H9 (cell line): ENCODE measurements around the gene PREP. TPM values are rescaled to one million over a fixed set of nuclear protein-coding genes. Genes with fewer than 3 reads are reported as not detected.

Experiments
- DNase-seq: peaks from one replicate; pipeline ENCODE4 v3.0.0-alpha.2; 2017
- H2AFZ ChIP-seq: one replicate; pipeline ENCODE4 v1.6.1; 2013; ENCODE audit warnings: mild to moderate bottlenecking, low read length, control low read depth, moderate library complexity
- H2AK5ac ChIP-seq: 2 replicates; pipeline ENCODE4 v1.6.1; 2013; ENCODE audit warnings: low read length, control low read depth, mixed read lengths; ENCODE audit not compliant: insufficient read length
- H2BK120ac ChIP-seq: one replicate; pipeline ENCODE4 v1.6.1; 2013; ENCODE audit warnings: low read depth, mild to moderate bottlenecking, low read length, control low read depth, inconsistent platforms; ENCODE audit not compliant: poor library complexity, severe bottlenecking
- H2BK12ac ChIP-seq: 2 replicates; pipeline ENCODE4 v1.6.1; 2013; ENCODE audit warnings: low read length, control low read depth, mixed read lengths, low read depth; ENCODE audit not compliant: insufficient read length
- H2BK15ac ChIP-seq: 2 replicates; pipeline ENCODE4 v1.6.1; 2013; ENCODE audit warnings: low read depth, low read length, control low read depth
- H2BK20ac ChIP-seq: one replicate; pipeline ENCODE4 v1.6.1; 2013; ENCODE audit warnings: low read depth, mild to moderate bottlenecking, low read length, control low read depth, inconsistent platforms; ENCODE audit not compliant: poor library complexity, severe bottlenecking
- H2BK5ac ChIP-seq: 2 replicates; pipeline ENCODE4 v1.6.1; 2013; ENCODE audit warnings: low read length, control low read depth, mixed read lengths; ENCODE audit not compliant: insufficient read length
- H3K14ac ChIP-seq: 2 replicates; pipeline ENCODE4 v1.6.1; 2013; ENCODE audit warnings: low read length, control low read depth; ENCODE audit not compliant: insufficient read depth
- H3K18ac ChIP-seq: 2 replicates; pipeline ENCODE4 v1.6.1; 2013; ENCODE audit warnings: low read depth, mild to moderate bottlenecking, mixed read lengths, low read length, control low read depth; ENCODE audit not compliant: insufficient read length
- H3K23ac ChIP-seq: 2 replicates; pipeline ENCODE4 v1.6.1; 2013; ENCODE audit warnings: low read length, control low read depth, mixed read lengths, low read depth; ENCODE audit not compliant: insufficient read length
- H3K23me2 ChIP-seq: 2 replicates; pipeline ENCODE4 v1.6.1; 2013; ENCODE audit warnings: low read depth, mild to moderate bottlenecking, mixed read lengths, low read length, control low read depth; ENCODE audit not compliant: insufficient read length, poor library complexity, severe bottlenecking
- H3K27ac ChIP-seq: 2 replicates; pipeline ENCODE4 v1.5.1; 2013; ENCODE audit warnings: low read length, control low read depth, mixed read lengths, low read depth; ENCODE audit not compliant: insufficient read length
- H3K27me3 ChIP-seq: 2 replicates; pipeline ENCODE4 v1.6.1; 2013; ENCODE audit warnings: low read length, control low read depth, inconsistent platforms; ENCODE audit not compliant: insufficient read depth
- H3K4ac ChIP-seq: 2 replicates; pipeline ENCODE4 v1.6.1; 2013; ENCODE audit warnings: low read depth, mild to moderate bottlenecking, control low read depth, inconsistent platforms, low read length, moderate library complexity
- H3K4me1 ChIP-seq: 2 replicates; pipeline ENCODE4 v1.6.1; 2013; ENCODE audit warnings: low read length, control low read depth, inconsistent platforms; ENCODE audit not compliant: insufficient read depth
- H3K4me2 ChIP-seq: 2 replicates; pipeline ENCODE4 v1.6.1; 2013; ENCODE audit warnings: low read length, control low read depth, mixed read lengths; ENCODE audit not compliant: insufficient read length, insufficient read depth
- H3K56ac ChIP-seq: 2 replicates; pipeline ENCODE4 v1.6.1; 2013; ENCODE audit warnings: low read depth, mild to moderate bottlenecking, mixed read lengths, low read length, control low read depth; ENCODE audit not compliant: insufficient read length
- H3K79me1 ChIP-seq: 2 replicates; pipeline ENCODE4 v1.6.1; 2013; ENCODE audit warnings: low read depth, mild to moderate bottlenecking, moderate library complexity, low read length, control low read depth, inconsistent platforms; ENCODE audit not compliant: insufficient read depth, poor library complexity, severe bottlenecking
- H3K79me2 ChIP-seq: 2 replicates; pipeline ENCODE4 v1.6.1; 2013; ENCODE audit warnings: low read length, control low read depth, inconsistent platforms; ENCODE audit not compliant: insufficient read depth
- H3K9ac ChIP-seq: 2 replicates; pipeline ENCODE4 v1.6.1; 2013; ENCODE audit warnings: low read length, control low read depth, mixed read lengths; ENCODE audit not compliant: insufficient read length; ENCODE audit errors: extremely low read depth
- H3K9me3 ChIP-seq: one replicate; pipeline ENCODE4 v1.6.1; 2013; ENCODE audit warnings: low read depth, low read length, inconsistent platforms; ENCODE audit not compliant: control insufficient read depth
- H3T11ph ChIP-seq: one replicate; pipeline ENCODE4 v1.6.1; 2013; ENCODE audit warnings: mild to moderate bottlenecking, low read length, control low read depth, inconsistent platforms
- H4K20me1 ChIP-seq: one replicate; pipeline ENCODE4 v1.6.1; 2013; ENCODE audit not compliant: control insufficient read depth, insufficient read length, insufficient read depth
- H4K5ac ChIP-seq: 2 replicates; pipeline ENCODE4 v1.6.1; 2013; ENCODE audit warnings: low read depth, mild to moderate bottlenecking, mixed read lengths, low read length, control low read depth; ENCODE audit not compliant: insufficient read length
- H4K8ac ChIP-seq: replicated peaks from 2 replicates; pipeline ENCODE4 v1.6.1; 2013; ENCODE audit warnings: low read length, control low read depth, mixed read lengths, low read depth; ENCODE audit not compliant: insufficient read length
- H4K91ac ChIP-seq: 2 replicates; pipeline ENCODE4 v1.6.1; 2013; ENCODE audit warnings: low read depth, mild to moderate bottlenecking, moderate library complexity, mixed read lengths, low read length, control low read depth; ENCODE audit not compliant: insufficient read length
- H3K27ac Mint-ChIP-seq, 3 experiments: 2 replicates in 2 of 3; 3 replicates in 1 of 3; pipeline ENCODE4 v1.8.0; 2020 to 2021; ENCODE audit warnings: mixed read lengths in 3 of 3, mild to moderate bottlenecking in 1 of 3, moderate library complexity in 1 of 3
- H3K27me3 Mint-ChIP-seq: 2 replicates; pipeline ENCODE4 v1.8.0; 2021; ENCODE audit warnings: low read depth, mild to moderate bottlenecking, moderate library complexity, mixed read lengths
- H3K36me3 Mint-ChIP-seq, 3 experiments: 2 replicates in 2 of 3; 3 replicates in 1 of 3; pipeline ENCODE4 v1.8.0; 2020 to 2021; ENCODE audit warnings: low read depth in 3 of 3, mixed read lengths in 3 of 3; ENCODE audit not compliant: insufficient read depth in 1 of 3
- H3K4me1 Mint-ChIP-seq, 2 experiments: 2 replicates each; pipeline ENCODE4 v1.8.0; 2020; ENCODE audit warnings: mixed read lengths in 2 of 2
- H3K4me3 Mint-ChIP-seq, 2 experiments: 2 replicates in 1 of 2; 3 replicates in 1 of 2; pipeline ENCODE4 v1.8.0; 2020 to 2021; ENCODE audit warnings: mild to moderate bottlenecking in 2 of 2, mixed read lengths in 2 of 2, moderate library complexity in 1 of 2
- H3K9me3 Mint-ChIP-seq, 2 experiments: 2 replicates in 1 of 2; 3 replicates in 1 of 2; pipeline ENCODE4 v1.8.0; 2020; ENCODE audit warnings: mild to moderate bottlenecking in 2 of 2, mixed read lengths in 2 of 2, moderate library complexity in 1 of 2
- CTCF ChIP-seq: fragments of 200-600 bp; sonication (generic); conservative IDR thresholded peaks from 3 replicates; pipeline ENCODE4 v1.8.0; 2021; ENCODE audit warnings: antibody characterized with exemption, mild to moderate bottlenecking
- WGBS: extraction: QIAGEN DNeasy Blood & Tissue Kit; methylation state at CpG from one replicate; pipeline ENCODE4 v1.1.7; 2013; ENCODE audit warnings: missing lambda C conversion rate, low lambda C conversion rate, mixed read lengths; ENCODE audit not compliant: insufficient read length; ENCODE audit errors: extremely low coverage; 5-methylcytosine and 5-hydroxymethylcytosine counted together
- total RNA-seq: library from RNA; stranded (reverse); gene quantifications from 2 replicates; pipeline ENCODE4 v1.2.1, GENCODE V29; 2021

PREP gene
- total RNA-seq, 1 experiment from 2014 or later = 54.0 TPM

- H3K27ac Mint-ChIP-seq = no peak overlapping the region
- Histone ChIP-seq H2BK15ac (no peak overlapping the region), H3T11ph (no peak overlapping the region), H4K5ac (no peak overlapping the region), H4K91ac (no peak overlapping the region), H3K4ac (no peak overlapping the region), H3K27me3 (no peaks in the 10 kb centered on the region), H3K9ac (no peak overlapping the region), H4K20me1 (no peaks in the 10 kb centered on the region), H3K23me2 (no peaks in the 10 kb centered on the region), H3K27ac (no peak overlapping the region), H2AFZ (no peak overlapping the region), H3K79me2 (no peaks in the 10 kb centered on the region), H3K18ac (no peak overlapping the region), H4K8ac (no peak overlapping the region), H3K4me1 (peaks cover 4% of the 10 kb centered on the region), H3K79me1 (no peaks in the 10 kb centered on the region), H2BK120ac (no peak overlapping the region), H3K9me3 (no peaks in the 10 kb centered on the region), H3K23ac (no peak overlapping the region), H3K56ac (no peak overlapping the region), H2BK12ac (no peak overlapping the region), H2AK5ac (no peak overlapping the region), H2BK5ac (no peak overlapping the region), H3K4me2 (no peak overlapping the region), H2BK20ac (no peak overlapping the region), H3K14ac (no peak overlapping the region)
- H3K4me1 Mint-ChIP-seq = peaks cover 6 to 12% of the 10 kb centered on the region in 2 experiments
- no peaks in the 10 kb centered on the region for H3K36me3 Mint-ChIP-seq
- H3K4me3 Mint-ChIP-seq = no peak overlapping the region
- H3K27me3 Mint-ChIP-seq = no peaks in the 10 kb centered on the region
- no CpG with 5 or more reads among the region's 4 CpGs for WGBS
- no peaks in the 10 kb centered on the region for H3K9me3 Mint-ChIP-seq
- TF ChIP-seq CTCF = no peak
- DNase-seq = no peak
Observed at GRCh38 chr6:105429676-105430075, 26.8 kb upstream of the PREP start.
